Panc1 (cell line): ENCODE results near the gene SLC7A4. TPM values are rescaled to one million over a fixed set of nuclear protein-coding genes. Genes with fewer than 3 reads are reported as not detected.

ENCODE experiments used
- ATAC-seq: fragments of 200-7000 bp; cut with Tn5 transposase; 2 replicates; pipeline ENCODE4 v1.9.1; 2020; ENCODE audit warnings: mild to moderate bottlenecking, moderate library complexity
- BruUV-seq: library from RNA; stranded (reverse); fragments of 400-500 nt; replicated peaks from 2 replicates; lab custom pipeline; 2021; lab: Mats Ljungman, UMichigan
- CTCF ChIA-PET: fragments of 300-600 bp; sonication (Branson Sonifier 250); formaldehyde crosslinking; loops from one replicate; lab custom pipeline; 2022; ENCODE audit warnings: antibody characterized with exemption; lab: Charles Lee
- POLR2A ChIA-PET: fragments of 300-600 bp; sonication (Branson Sonifier 250); formaldehyde crosslinking; loops from one replicate; lab custom pipeline; 2022; ENCODE audit warnings: antibody characterized with exemption; lab: Charles Lee
- DNase-seq: peaks from one replicate; pipeline ENCODE4 v3.0.0-alpha.2; 2010; ENCODE audit warnings: low read depth, low spot score
- H3K27ac ChIP-seq: 2 replicates; pipeline ENCODE4 v1.5.1; 2011; ENCODE audit warnings: mild to moderate bottlenecking, low read length, inconsistent platforms
- H3K27me3 ChIP-seq: fragments of 200-500 bp; sonication (Bioruptor generic); 2 replicates; pipeline ENCODE4 v1.6.0; 2014; ENCODE audit warnings: low read length, inconsistent platforms; ENCODE audit not compliant: control insufficient read depth, insufficient read depth
- H3K36me3 ChIP-seq: fragments of 200-500 bp; sonication (Bioruptor generic); 2 replicates; pipeline ENCODE4 v1.5.1; 2014; ENCODE audit warnings: inconsistent platforms, mild to moderate bottlenecking, low read length, moderate library complexity; ENCODE audit not compliant: control insufficient read depth, insufficient read depth
- H3K4me1 ChIP-seq: 2 replicates; pipeline ENCODE4 v1.5.1; 2011; ENCODE audit warnings: inconsistent platforms, mild to moderate bottlenecking, low read length, moderate library complexity; ENCODE audit not compliant: control insufficient read depth, insufficient read depth
- H3K4me3 ChIP-seq, 2 experiments: 2 replicates each; pipeline ENCODE4 v1.5.1; 2011 to 2012; ENCODE audit warnings: low read depth in 2 of 2, low read length in 2 of 2, mild to moderate bottlenecking in 2 of 2, inconsistent platforms in 1 of 2, moderate library complexity in 1 of 2
- H3K9me3 ChIP-seq: fragments of 200-500 bp; sonication (Bioruptor generic); 2 replicates; pipeline ENCODE4 v1.5.1; 2014; ENCODE audit warnings: low read depth, mild to moderate bottlenecking, inconsistent platforms, low read length, moderate library complexity; ENCODE audit not compliant: control insufficient read depth, insufficient read depth
- CTCF ChIP-seq: fragments of 450-650 bp; IDR thresholded peaks from 2 replicates; pipeline ENCODE4 v1.5.1; 2017; ENCODE audit warnings: mild to moderate bottlenecking
- POLR2AphosphoS5 ChIP-seq: IDR thresholded peaks from 2 replicates; pipeline ENCODE4 v1.6.1; 2012; ENCODE audit warnings: mild to moderate bottlenecking, low read depth, low read length, moderate library complexity
- SIN3A ChIP-seq: IDR thresholded peaks from 2 replicates; pipeline ENCODE4 v1.6.1; 2012; ENCODE audit warnings: low read depth, mild to moderate bottlenecking, low read length, moderate library complexity, borderline replicate concordance; ENCODE audit not compliant: insufficient read depth
- TCF7L2 ChIP-seq: IDR thresholded peaks from 2 replicates; pipeline ENCODE4 v1.6.1; 2011; ENCODE audit warnings: mild to moderate bottlenecking, low read depth, low read length, inconsistent platforms
- in situ Hi-C: cut with HindIII; loops from 2 replicates; pipeline ENCODE4 v1.10.0; 2016; ENCODE audit warnings: low sequenced_read_pairs, low pct_unique_long_range_greater_than_20kb
- intact Hi-C: fragments of 100-400 bp; cut with micrococcal nuclease; formaldehyde crosslinking; loops from one replicate; pipeline ENCODE4 v1.10.0; 2022; ENCODE audit not compliant: unreplicated experiment
- total RNA-seq: library from RNA; stranded (reverse); gene quantifications from one replicate; pipeline ENCODE4 v1.2.1, GENCODE V29; 2021; ENCODE audit not compliant: unreplicated experiment
- TF ChIP-seq, protein P1 (sequence below), 2 experiments: IDR thresholded peaks; 2 replicates each; pipeline ENCODE4 v1.6.1; 2011 to 2012; ENCODE audit warnings: low read depth in 2 of 2, control low read depth in 1 of 2, low read length in 1 of 2, mild to moderate bottlenecking in 1 of 2, moderate library complexity in 1 of 2; ENCODE audit not compliant: insufficient read depth in 1 of 2

SLC7A4 gene
- total RNA-seq, 1 experiment from 2014 or later, result not detected

DNA sequence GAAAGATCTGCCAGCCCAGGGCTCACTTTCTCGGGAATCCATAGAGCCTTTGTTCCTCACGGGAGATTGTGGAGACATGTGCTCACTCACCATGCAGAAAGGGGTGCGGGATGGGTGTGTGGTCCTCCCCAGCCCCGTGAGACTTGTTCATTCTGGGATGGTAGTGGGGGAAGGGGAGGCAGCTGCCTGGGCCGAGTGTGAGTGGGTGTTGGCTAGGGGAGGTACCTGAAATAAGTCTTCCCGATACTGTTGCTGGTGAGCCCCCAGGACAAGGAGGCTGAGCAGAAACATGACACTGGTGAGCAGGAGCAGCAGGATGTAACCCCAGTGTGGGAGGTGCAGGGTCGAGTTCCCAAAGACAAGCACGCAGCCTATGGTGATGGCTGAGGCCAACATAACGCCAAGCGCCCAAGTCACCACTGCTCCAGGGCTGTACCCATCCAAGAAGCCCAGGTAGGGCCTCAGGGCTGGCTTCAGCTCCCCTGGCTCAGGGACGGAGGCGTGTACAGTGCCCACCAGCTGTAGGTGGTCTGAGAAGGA is 2.8 kb downstream of the SLC7A4 start:
- no TSS peak for BruUV-seq
- TF ChIP-seq POLR2AphosphoS5, result no peak
- no peak for TF ChIP-seq TCF7L2
- TF ChIP-seq SIN3A, result no peak
- TF ChIP-seq CTCF, result no peak
- TF ChIP-seq, protein P1, sequence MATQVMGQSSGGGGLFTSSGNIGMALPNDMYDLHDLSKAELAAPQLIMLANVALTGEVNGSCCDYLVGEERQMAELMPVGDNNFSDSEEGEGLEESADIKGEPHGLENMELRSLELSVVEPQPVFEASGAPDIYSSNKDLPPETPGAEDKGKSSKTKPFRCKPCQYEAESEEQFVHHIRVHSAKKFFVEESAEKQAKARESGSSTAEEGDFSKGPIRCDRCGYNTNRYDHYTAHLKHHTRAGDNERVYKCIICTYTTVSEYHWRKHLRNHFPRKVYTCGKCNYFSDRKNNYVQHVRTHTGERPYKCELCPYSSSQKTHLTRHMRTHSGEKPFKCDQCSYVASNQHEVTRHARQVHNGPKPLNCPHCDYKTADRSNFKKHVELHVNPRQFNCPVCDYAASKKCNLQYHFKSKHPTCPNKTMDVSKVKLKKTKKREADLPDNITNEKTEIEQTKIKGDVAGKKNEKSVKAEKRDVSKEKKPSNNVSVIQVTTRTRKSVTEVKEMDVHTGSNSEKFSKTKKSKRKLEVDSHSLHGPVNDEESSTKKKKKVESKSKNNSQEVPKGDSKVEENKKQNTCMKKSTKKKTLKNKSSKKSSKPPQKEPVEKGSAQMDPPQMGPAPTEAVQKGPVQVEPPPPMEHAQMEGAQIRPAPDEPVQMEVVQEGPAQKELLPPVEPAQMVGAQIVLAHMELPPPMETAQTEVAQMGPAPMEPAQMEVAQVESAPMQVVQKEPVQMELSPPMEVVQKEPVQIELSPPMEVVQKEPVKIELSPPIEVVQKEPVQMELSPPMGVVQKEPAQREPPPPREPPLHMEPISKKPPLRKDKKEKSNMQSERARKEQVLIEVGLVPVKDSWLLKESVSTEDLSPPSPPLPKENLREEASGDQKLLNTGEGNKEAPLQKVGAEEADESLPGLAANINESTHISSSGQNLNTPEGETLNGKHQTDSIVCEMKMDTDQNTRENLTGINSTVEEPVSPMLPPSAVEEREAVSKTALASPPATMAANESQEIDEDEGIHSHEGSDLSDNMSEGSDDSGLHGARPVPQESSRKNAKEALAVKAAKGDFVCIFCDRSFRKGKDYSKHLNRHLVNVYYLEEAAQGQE (IDR thresholded peaks at IDR 0.05; ENCODE audit: insufficient read depth in 1 of 2, low read depth in 2 of 2, low read length in 1 of 2), result no peak
- Histone ChIP-seq H3K9me3 (no peaks in the 10 kb centered on the region), H3K4me3 (no peak overlapping the region), H3K27ac (no peak overlapping the region), H3K4me1 (no peaks in the 10 kb centered on the region), H3K27me3 (no peaks in the 10 kb centered on the region), H3K36me3 (no peaks in the 10 kb centered on the region)
- no peak for ATAC-seq
- in situ Hi-C loops, result no loop called here
- DNase-seq, result no peak
- ChIA-PET POLR2A (no interaction called here), CTCF (no interaction called here)
- intact Hi-C loops, result no loop called here

GRCh38 chr22:21028277-21029251 is 3.8 kb downstream of the SLC7A4 start:
- DNase-seq (no peak), ATAC-seq (no peak)
- Histone ChIP-seq H3K36me3 (no peaks in the 10 kb centered on the region), H3K9me3 (no peaks in the 10 kb centered on the region), H3K4me3 (no peak overlapping the region), H3K4me1 (no peaks in the 10 kb centered on the region), H3K27ac (no peak overlapping the region), H3K27me3 (no peaks in the 10 kb centered on the region)
- intact Hi-C loops, result no loop called here
- ChIA-PET CTCF (no interaction called here), POLR2A (no interaction called here)
- no TSS peak for BruUV-seq
- in situ Hi-C loops, result no loop called here
- no peak for TF ChIP-seq SIN3A
